Testis (tissue), 2 donors: ENCODE measurements around the gene CDKAL1.

Experiments used
- POLR2A ChIP-seq: fragments of 450-650 bp; IDR thresholded peaks from one replicate; pipeline ENCODE4 v1.6.1; 2017; ENCODE audit warnings: antibody characterized with exemption, mild to moderate bottlenecking, moderate library complexity
- TF ChIP-seq, protein P1 (sequence below), 3 experiments: fragments of 450-650 bp in 2 of 3; fragments of 200-600 bp in 1 of 3; sonication (generic) in 1 of 3; IDR thresholded peaks; one replicate each; pipeline ENCODE4 v1.5.1; 2016 to 2019; ENCODE audit warnings: antibody characterized with exemption in 3 of 3, mild to moderate bottlenecking in 2 of 3, moderate library complexity in 1 of 3

DNA sequence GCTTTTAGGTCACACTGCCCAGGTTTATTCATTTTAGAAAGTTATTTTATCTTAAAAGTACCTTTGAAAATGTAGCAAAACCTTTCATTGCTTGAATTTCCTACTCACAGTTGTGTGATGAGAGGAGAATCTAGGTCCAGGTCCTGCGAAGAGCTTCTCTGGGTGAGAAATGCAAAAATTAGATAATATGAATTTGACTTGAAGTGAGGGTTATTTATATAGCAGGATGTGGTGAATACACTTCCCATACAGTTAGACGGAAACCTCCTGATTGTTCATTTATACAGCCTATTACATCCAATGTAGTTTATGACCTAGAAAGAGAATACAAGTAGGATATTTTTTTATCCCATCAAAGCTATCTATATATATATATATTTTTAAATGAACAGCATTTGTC is 30.5 kb downstream of the CDKAL1 start:
- no peak for TF ChIP-seq POLR2A
- TF ChIP-seq, protein P1, sequence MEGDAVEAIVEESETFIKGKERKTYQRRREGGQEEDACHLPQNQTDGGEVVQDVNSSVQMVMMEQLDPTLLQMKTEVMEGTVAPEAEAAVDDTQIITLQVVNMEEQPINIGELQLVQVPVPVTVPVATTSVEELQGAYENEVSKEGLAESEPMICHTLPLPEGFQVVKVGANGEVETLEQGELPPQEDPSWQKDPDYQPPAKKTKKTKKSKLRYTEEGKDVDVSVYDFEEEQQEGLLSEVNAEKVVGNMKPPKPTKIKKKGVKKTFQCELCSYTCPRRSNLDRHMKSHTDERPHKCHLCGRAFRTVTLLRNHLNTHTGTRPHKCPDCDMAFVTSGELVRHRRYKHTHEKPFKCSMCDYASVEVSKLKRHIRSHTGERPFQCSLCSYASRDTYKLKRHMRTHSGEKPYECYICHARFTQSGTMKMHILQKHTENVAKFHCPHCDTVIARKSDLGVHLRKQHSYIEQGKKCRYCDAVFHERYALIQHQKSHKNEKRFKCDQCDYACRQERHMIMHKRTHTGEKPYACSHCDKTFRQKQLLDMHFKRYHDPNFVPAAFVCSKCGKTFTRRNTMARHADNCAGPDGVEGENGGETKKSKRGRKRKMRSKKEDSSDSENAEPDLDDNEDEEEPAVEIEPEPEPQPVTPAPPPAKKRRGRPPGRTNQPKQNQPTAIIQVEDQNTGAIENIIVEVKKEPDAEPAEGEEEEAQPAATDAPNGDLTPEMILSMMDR (IDR thresholded peaks at IDR 0.05): no peak
